Neural cell (in vitro differentiated cells): Measurements from ENCODE around the gene CARMIL1. TPM values are rescaled to one million over a fixed set of nuclear protein-coding genes. Genes with fewer than 3 reads are reported as not detected.

ENCODE experiments used
- H2AFZ ChIP-seq: fragments of 200-600, 300-800 bp; sonication (generic), shearing (Covaris generic); 2 replicates; pipeline ENCODE4 v1.6.0; 2014; ENCODE audit warnings: low read depth, mild to moderate bottlenecking, antibody characterized with exemption, low read length, moderate library complexity
- H3F3A ChIP-seq: fragments of 200-600 bp; shearing (Covaris generic); 2 replicates; pipeline ENCODE4 v1.6.1; 2016; ENCODE audit warnings: mild to moderate bottlenecking, moderate library complexity, mixed read lengths, antibody characterized with exemption, low read length; ENCODE audit not compliant: insufficient read depth, poor library complexity, severe bottlenecking
- H3K27ac ChIP-seq: fragments of 200-600, 300-800 bp; sonication (generic), shearing (Covaris generic); 2 replicates; pipeline ENCODE4 v1.5.1; 2014; ENCODE audit warnings: mild to moderate bottlenecking, low read length, moderate library complexity
- H3K27me3 ChIP-seq: fragments of 300-800, 200-600 bp; sonication (generic), shearing (Covaris generic); 2 replicates; pipeline ENCODE4 v1.6.0; 2014; ENCODE audit warnings: mild to moderate bottlenecking, low read depth, low read length, moderate library complexity; ENCODE audit not compliant: insufficient read depth
- H3K36me3 ChIP-seq: fragments of 300-800, 200-600 bp; sonication (generic), shearing (Covaris generic); 2 replicates; pipeline ENCODE4 v1.5.1; 2014; ENCODE audit warnings: mild to moderate bottlenecking, antibody characterized with exemption, low read length, moderate library complexity; ENCODE audit not compliant: insufficient read depth
- H3K4me2 ChIP-seq: fragments of 300-800, 200-600 bp; sonication (generic), shearing (Covaris generic); 2 replicates; pipeline ENCODE4 v1.6.0; 2014; ENCODE audit warnings: mild to moderate bottlenecking, low read length
- H3K4me3 ChIP-seq: fragments of 300-800, 200-600 bp; sonication (generic), shearing (Covaris generic); 2 replicates; pipeline ENCODE4 v1.5.1; 2014; ENCODE audit warnings: mild to moderate bottlenecking, low read length, moderate library complexity
- H3K79me2 ChIP-seq: fragments of 200-600 bp; shearing (Covaris generic); replicated peaks from 2 replicates; pipeline ENCODE4 v1.6.0; 2014; ENCODE audit warnings: mild to moderate bottlenecking, low read length, moderate library complexity; ENCODE audit not compliant: insufficient read depth
- H3K9ac ChIP-seq: fragments of 300-800, 200-600 bp; sonication (generic), shearing (Covaris generic); 2 replicates; pipeline ENCODE4 v1.6.1; 2016; ENCODE audit warnings: mild to moderate bottlenecking, low read length, mixed read lengths
- H3K9me2 ChIP-seq: fragments of 200-600 bp; shearing (Covaris generic); 2 replicates; pipeline ENCODE4 v1.6.1; 2016; ENCODE audit warnings: mild to moderate bottlenecking, low read length, mixed read lengths; ENCODE audit not compliant: insufficient read depth
- H3K9me3 ChIP-seq: fragments of 200-600, 300-800 bp; sonication (generic), shearing (Covaris generic); 2 replicates; pipeline ENCODE4 v1.6.1; 2016; ENCODE audit warnings: mild to moderate bottlenecking, mixed run types, low read length, moderate library complexity, mixed read lengths
- H4K20me1 ChIP-seq: fragments of 200-600 bp; shearing (Covaris generic); 2 replicates; pipeline ENCODE4 v1.6.1; 2016; ENCODE audit warnings: mild to moderate bottlenecking, mixed run types; ENCODE audit not compliant: insufficient read depth
- EP300 ChIP-seq: fragments of 450-650 bp; conservative IDR thresholded peaks from 2 replicates; pipeline ENCODE4 v1.6.1; 2014; ENCODE audit warnings: antibody characterized with exemption, mild to moderate bottlenecking, moderate library complexity; ENCODE audit not compliant: poor library complexity, severe bottlenecking
- EZH2 ChIP-seq: fragments of 200-600, 300-800 bp; shearing (Covaris generic), sonication (generic); IDR thresholded peaks from 2 replicates; pipeline ENCODE4 v1.6.1; 2014; ENCODE audit warnings: antibody characterized with exemption, low read length, borderline replicate concordance, mild to moderate bottlenecking; ENCODE audit not compliant: insufficient read depth, poor library complexity, severe bottlenecking
- MXI1 ChIP-seq: fragments of 450-650 bp; conservative IDR thresholded peaks from 2 replicates; pipeline ENCODE4 v1.6.1; 2014; ENCODE audit warnings: antibody characterized with exemption, mild to moderate bottlenecking; ENCODE audit not compliant: poor library complexity, severe bottlenecking
- POLR2AphosphoS5 ChIP-seq: IDR thresholded peaks from 2 replicates; pipeline ENCODE4 v1.6.1; 2012
- RAD21 ChIP-seq: fragments of 450-650 bp; conservative IDR thresholded peaks from 2 replicates; pipeline ENCODE4 v1.6.1; 2014; ENCODE audit warnings: antibody characterized with exemption, mild to moderate bottlenecking, moderate library complexity
- SMC3 ChIP-seq: fragments of 450-650 bp; conservative IDR thresholded peaks from 2 replicates; pipeline ENCODE4 v1.6.1; 2014; ENCODE audit warnings: antibody characterized with exemption, mild to moderate bottlenecking, moderate library complexity; ENCODE audit not compliant: poor library complexity
- TAF1 ChIP-seq: IDR thresholded peaks from 2 replicates; pipeline ENCODE4 v1.6.1; 2012; ENCODE audit warnings: low read depth
- polyA plus RNA-seq: library from polyadenylated mRNA; depleted of rRNA; stranded (reverse); fragments of >200 nt; gene quantifications from 2 replicates; pipeline ENCODE4 v1.2.3, GENCODE V29; 2014
- TF ChIP-seq, protein P1 (sequence below): fragments of 450-650 bp; IDR thresholded peaks from 2 replicates; pipeline ENCODE4 v1.5.1; 2014; ENCODE audit warnings: antibody characterized with exemption, mild to moderate bottlenecking, moderate library complexity; ENCODE audit not compliant: poor library complexity, severe bottlenecking
- TF ChIP-seq, protein P2 (sequence below): IDR thresholded peaks from 2 replicates; pipeline ENCODE4 v1.6.1; 2012; ENCODE audit warnings: borderline replicate concordance

Gene CARMIL1
- polyA plus RNA-seq, 1 donor from 2014 or later: 5.3 TPM

DNA sequence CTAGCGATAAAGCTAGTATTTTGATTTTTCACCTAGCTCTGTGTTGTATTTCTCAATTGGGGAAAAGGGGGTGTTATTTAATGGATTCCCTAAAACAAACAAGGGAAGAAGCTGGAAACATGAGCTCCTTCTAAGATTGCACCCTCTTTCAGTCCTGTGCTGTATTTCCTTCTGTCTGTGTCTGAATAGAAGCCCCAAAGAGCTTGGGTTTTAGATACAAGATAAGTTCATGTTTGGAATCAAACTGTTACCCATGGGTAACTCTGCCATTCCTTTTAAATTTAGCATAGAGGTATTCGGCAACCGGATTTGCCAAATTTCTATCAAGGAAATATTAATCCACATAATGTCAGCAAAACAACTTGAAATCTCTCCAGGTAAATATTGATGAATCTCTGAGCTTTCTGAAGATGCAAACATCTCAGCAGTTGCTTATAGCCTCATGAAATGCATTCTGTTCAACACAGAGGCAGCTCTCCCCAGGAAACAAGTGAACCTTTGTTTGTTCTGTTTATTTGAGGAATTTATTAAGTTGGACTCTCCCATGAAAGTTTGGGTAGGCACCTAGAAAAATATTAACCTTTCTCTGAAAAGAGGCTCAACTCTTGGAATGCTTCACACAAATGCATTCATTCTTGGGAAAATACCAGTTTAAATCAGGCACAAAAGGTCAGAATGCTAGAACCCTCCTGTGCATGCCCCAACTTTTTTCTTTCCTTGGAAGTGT lies 362.9 kb downstream of the CARMIL1 start:
- TF ChIP-seq, protein P1, sequence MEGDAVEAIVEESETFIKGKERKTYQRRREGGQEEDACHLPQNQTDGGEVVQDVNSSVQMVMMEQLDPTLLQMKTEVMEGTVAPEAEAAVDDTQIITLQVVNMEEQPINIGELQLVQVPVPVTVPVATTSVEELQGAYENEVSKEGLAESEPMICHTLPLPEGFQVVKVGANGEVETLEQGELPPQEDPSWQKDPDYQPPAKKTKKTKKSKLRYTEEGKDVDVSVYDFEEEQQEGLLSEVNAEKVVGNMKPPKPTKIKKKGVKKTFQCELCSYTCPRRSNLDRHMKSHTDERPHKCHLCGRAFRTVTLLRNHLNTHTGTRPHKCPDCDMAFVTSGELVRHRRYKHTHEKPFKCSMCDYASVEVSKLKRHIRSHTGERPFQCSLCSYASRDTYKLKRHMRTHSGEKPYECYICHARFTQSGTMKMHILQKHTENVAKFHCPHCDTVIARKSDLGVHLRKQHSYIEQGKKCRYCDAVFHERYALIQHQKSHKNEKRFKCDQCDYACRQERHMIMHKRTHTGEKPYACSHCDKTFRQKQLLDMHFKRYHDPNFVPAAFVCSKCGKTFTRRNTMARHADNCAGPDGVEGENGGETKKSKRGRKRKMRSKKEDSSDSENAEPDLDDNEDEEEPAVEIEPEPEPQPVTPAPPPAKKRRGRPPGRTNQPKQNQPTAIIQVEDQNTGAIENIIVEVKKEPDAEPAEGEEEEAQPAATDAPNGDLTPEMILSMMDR: no peak
- TF ChIP-seq, protein P2, sequence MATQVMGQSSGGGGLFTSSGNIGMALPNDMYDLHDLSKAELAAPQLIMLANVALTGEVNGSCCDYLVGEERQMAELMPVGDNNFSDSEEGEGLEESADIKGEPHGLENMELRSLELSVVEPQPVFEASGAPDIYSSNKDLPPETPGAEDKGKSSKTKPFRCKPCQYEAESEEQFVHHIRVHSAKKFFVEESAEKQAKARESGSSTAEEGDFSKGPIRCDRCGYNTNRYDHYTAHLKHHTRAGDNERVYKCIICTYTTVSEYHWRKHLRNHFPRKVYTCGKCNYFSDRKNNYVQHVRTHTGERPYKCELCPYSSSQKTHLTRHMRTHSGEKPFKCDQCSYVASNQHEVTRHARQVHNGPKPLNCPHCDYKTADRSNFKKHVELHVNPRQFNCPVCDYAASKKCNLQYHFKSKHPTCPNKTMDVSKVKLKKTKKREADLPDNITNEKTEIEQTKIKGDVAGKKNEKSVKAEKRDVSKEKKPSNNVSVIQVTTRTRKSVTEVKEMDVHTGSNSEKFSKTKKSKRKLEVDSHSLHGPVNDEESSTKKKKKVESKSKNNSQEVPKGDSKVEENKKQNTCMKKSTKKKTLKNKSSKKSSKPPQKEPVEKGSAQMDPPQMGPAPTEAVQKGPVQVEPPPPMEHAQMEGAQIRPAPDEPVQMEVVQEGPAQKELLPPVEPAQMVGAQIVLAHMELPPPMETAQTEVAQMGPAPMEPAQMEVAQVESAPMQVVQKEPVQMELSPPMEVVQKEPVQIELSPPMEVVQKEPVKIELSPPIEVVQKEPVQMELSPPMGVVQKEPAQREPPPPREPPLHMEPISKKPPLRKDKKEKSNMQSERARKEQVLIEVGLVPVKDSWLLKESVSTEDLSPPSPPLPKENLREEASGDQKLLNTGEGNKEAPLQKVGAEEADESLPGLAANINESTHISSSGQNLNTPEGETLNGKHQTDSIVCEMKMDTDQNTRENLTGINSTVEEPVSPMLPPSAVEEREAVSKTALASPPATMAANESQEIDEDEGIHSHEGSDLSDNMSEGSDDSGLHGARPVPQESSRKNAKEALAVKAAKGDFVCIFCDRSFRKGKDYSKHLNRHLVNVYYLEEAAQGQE: no peak
- TF ChIP-seq EZH2 (no peak), RAD21 (no peak), POLR2AphosphoS5 (no peak), SMC3 (no peak), MXI1 (no peak), EP300 (no peak), TAF1 (no peak)
- Histone ChIP-seq H4K20me1 (no peaks in the 10 kb centered on the region), H3K27me3 (no peaks in the 10 kb centered on the region)

DNA sequence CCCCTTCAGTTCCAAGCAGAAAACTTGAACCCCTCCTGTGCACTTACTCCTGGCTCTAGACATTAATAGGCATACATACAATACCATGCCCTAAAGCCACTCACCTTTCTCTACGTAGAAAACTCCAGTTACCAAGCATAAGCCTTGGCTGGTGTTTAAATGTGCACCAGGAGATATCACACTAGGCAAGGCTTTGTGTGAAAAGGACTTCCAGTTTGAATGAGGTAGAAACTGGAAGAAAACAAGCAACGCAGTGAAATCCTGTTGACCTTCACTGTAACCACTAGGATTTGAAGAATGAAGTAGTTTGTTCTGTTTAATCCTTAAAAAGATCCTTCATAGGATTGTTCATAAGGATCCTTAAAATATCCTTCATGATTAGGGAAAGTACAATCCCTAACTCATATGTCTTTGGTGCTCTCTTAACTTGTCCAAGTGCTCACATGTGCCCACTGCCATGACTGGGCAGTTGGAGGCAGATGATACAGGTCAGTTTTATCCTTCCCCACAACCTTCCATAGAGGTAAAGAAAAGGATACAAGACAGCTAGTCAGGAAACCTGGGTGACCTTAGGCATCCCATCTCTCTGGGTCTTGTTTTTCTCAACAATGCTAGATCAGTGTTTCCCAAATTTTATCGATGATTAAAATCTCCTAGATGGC lies 363.6 kb downstream of the CARMIL1 start:
- no peaks in the 10 kb centered on the region for H3K79me2 ChIP-seq
- no peak overlapping the region for H3K9ac ChIP-seq
- TF ChIP-seq EP300 (no peak), MXI1 (no peak), TAF1 (no peak), SMC3 (no peak)
- TF ChIP-seq, protein P1: no peak
- no peak overlapping the region for H3K27ac ChIP-seq
- H2AFZ ChIP-seq: no peak overlapping the region
- no peak overlapping the region for H3K4me3 ChIP-seq
- H4K20me1 ChIP-seq: no peaks in the 10 kb centered on the region
- H3K9me3 ChIP-seq: no peaks in the 10 kb centered on the region
- no peaks in the 10 kb centered on the region for H3F3A ChIP-seq
- H3K9me2 ChIP-seq: no peaks in the 10 kb centered on the region
- no peaks in the 10 kb centered on the region for H3K36me3 ChIP-seq
- H3K27me3 ChIP-seq: no peaks in the 10 kb centered on the region
- H3K4me2 ChIP-seq: no peak overlapping the region

More for the DNA sequence above, 362.9 kb downstream of the CARMIL1 start:
- Histone ChIP-seq H3K9me3 (no peaks in the 10 kb centered on the region), H3K4me3 (no peak overlapping the region), H3K36me3 (no peaks in the 10 kb centered on the region), H3F3A (no peaks in the 10 kb centered on the region), H3K79me2 (no peaks in the 10 kb centered on the region), H3K4me2 (no peak overlapping the region), H3K9ac (no peak overlapping the region), H2AFZ (no peak overlapping the region), H3K9me2 (no peaks in the 10 kb centered on the region), H3K27ac (no peak overlapping the region)
